Activated naive CD4-positive, alpha-beta T cell treated with anti-CD3 and anti-CD28 coated beads, Interleukin-2, amount 50 U/mL, for 72 hours (primary cell): ENCODE results near the gene DHX15. TPM values are rescaled to one million over a fixed set of nuclear protein-coding genes. Genes with fewer than 3 reads are reported as not detected.
A peak's percentile ranks its signal among the peaks of the same experiment; 100 is the strongest.

Source experiments
- ATAC-seq, 2 donors: fragments of 150-1000 bp; cut with Tn5 transposase; 2 replicates each; pipeline ENCODE4 v1.10.0; 2021; ENCODE audit warnings: mild to moderate bottlenecking in 2 of 2, moderate library complexity in 2 of 2
- DNase-seq, 2 donors: peaks; one replicate each; pipeline ENCODE4 v3.0.0; 2021 to 2022; ENCODE audit warnings: low spot score in 2 of 2
- H3K27ac Mint-ChIP-seq, 2 donors: one replicate each; pipeline ENCODE4 v1.8.0; 2022; ENCODE audit warnings: mild to moderate bottlenecking in 2 of 2, mixed read lengths in 2 of 2
- H3K36me3 Mint-ChIP-seq, 2 donors: one replicate each; pipeline ENCODE4 v1.8.0; 2022; ENCODE audit warnings: mixed read lengths in 2 of 2
- H3K9me3 Mint-ChIP-seq, 2 donors: one replicate each; pipeline ENCODE4 v1.8.0; 2022; ENCODE audit warnings: mixed read lengths in 2 of 2
- total RNA-seq, 2 donors: library from RNA; stranded (reverse); gene quantifications; one replicate each; pipeline ENCODE4 v1.2.3, GENCODE V29; 2022

The DHX15 gene
- total RNA-seq, 2 donors from 2014 or later, result 204 to 221 TPM

DNA sequence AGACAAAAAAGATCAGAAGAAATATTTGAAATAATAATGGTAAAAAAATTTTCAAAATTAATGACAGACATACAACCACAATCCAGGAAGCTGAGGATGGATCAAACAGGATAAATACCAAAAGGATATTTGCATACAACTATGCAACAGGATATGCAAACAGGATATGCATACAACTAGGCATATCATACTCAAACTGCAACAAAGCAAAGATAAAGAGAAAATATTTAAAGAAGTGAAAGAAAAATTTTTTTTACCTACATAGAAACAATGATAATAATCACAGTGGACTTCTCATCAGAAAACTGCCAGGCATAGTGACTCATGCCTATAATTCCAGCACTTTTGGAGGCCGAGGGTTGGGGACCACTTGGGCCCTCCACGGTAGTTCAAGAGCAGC, 11.3 kb upstream of the DHX15 start:
- no peak for DNase-seq
- no peak overlapping the region for H3K27ac Mint-ChIP-seq
- ATAC-seq, result no peak
- H3K36me3 Mint-ChIP-seq, result peaks cover 3 to 14% of the 10 kb centered on the region in 2 donors
- peaks cover 8 to 15% of the 10 kb centered on the region in 2 donors for H3K9me3 Mint-ChIP-seq

DNA sequence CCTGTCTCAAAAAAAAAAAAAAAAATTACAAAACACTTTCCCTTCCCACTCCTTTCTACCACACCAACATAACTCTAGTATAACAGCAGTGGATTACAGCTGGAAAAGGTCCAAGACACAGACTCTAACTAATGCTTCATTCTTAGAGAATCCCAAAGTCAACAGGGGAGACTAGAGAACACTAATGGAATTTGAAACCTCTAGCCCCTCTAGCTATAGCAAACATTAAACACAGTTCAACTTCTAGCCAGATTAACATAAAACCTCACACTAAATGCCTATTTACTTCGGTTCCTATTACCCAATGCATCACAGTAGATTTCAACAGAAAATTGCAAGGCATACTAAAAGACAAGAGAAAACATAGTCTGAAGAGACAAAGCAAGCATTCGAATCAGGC, 10.5 kb upstream of the DHX15 start:
- DNase-seq (no peak), ATAC-seq (no peak)
- no peak overlapping the region for H3K27ac Mint-ChIP-seq
- peaks cover 9 to 16% of the 10 kb centered on the region in 2 donors for H3K9me3 Mint-ChIP-seq
- peaks cover 10 to 21% of the 10 kb centered on the region in 2 donors for H3K36me3 Mint-ChIP-seq

DNA sequence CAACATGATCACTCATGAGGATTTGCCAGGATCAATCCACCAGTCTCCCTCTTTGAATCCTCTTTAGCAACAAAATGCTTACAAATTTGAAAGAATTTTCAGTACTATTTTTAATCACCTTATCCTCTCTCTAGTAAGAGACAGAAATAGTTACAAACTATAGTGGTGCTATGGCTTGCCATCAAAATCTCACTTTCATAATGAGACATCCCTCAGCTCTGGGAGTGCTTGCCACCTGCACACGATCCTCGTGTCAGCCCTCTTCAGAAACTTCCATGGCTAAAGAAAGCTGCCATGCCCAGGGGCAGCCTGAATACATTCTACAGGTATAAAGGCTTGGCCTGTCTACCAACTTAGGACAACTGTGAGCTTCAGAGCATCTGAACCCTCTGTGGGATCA, 5.1 kb upstream of the DHX15 start:
- Mint-ChIP-seq H3K9me3 (peaks cover 9 to 16% of the 10 kb centered on the region in 2 donors), H3K27ac (no peak overlapping the region), H3K36me3 (peaks cover 24 to 25% of the 10 kb centered on the region in 2 donors)
- ATAC-seq (peak; percentile 15 to 79), DNase-seq (no peak)

DNA sequence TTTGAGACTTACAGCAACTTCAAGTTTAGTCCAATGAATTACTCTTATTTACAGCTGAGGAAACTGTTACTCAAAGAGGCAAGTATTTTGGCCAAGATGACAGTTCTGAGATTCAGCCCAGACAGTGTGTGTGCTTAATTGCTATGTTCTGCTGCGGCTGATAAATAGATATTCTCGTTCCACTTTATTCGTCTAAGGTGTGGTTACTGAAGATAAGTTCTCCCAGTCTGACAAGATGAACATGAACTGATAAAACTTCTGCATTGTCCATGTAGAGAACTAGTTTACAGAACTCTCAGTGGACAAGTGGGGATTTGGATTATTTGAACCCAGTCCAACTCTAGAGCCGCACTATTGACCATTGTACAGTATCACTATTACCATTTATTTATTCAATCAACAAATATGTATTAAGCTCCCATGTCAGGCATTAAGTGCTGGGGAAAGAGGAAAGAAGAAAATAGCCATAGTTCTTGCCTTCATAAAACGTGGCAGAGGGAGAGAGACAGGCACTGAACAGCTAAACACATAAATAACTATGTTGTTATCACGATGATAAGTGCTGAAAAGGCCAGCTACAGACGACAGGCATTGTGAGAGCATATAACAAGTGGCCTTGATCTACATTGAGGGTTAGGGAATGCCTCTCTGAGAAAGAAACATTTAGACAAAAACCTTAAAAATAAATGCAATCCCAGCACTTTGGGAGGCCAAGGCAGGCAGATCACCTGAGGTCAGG, 4.0 kb upstream of the DHX15 start:
- H3K27ac Mint-ChIP-seq, result peak overlapping the region in 1 of 2 donors; percentile 74

DNA sequence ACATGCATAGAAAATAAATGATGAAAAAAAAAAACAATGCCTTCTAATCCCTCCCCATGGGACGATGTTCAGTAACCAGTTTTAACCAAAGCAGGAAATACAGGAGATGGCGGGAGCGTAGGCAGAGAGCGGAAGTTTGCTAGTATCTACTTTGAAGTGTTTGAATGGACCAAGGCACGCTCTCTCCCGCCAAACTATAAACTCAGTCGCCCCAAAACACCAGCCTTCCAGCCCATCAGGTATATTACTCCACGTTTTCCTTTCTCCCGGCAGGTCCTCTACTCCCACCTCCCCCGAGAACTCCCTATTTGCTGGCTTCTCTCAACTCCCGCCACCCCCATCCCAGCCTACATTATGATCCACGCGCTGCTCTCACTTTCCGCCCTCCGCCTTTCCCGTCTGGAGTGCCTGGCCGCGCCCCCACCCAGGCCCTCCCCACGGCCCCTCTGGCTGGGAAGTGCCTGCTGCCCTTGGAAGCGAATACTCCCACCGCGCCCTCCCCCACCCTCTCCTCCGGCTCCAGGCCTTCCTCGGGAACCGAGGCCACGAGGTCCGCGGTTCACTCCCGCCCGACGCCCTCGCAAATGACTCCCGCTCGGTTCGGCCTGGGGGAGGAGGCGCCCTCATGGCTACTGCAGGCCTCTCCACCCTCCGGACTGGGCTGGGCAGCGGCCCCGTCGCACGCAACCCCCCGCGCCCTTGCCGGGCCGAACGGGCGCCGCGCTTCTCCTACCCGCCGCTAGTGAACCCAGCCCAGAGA, 723 bp downstream of the DHX15 start:
- no peaks in the 10 kb centered on the region for H3K9me3 Mint-ChIP-seq

More for the DNA sequence above, 4.0 kb upstream of the DHX15 start:
- Mint-ChIP-seq H3K9me3 (peaks cover 9 to 16% of the 10 kb centered on the region in 2 donors), H3K36me3 (peaks cover 28 to 32% of the 10 kb centered on the region in 2 donors)
- ATAC-seq (no peak), DNase-seq (no peak)

DNA sequence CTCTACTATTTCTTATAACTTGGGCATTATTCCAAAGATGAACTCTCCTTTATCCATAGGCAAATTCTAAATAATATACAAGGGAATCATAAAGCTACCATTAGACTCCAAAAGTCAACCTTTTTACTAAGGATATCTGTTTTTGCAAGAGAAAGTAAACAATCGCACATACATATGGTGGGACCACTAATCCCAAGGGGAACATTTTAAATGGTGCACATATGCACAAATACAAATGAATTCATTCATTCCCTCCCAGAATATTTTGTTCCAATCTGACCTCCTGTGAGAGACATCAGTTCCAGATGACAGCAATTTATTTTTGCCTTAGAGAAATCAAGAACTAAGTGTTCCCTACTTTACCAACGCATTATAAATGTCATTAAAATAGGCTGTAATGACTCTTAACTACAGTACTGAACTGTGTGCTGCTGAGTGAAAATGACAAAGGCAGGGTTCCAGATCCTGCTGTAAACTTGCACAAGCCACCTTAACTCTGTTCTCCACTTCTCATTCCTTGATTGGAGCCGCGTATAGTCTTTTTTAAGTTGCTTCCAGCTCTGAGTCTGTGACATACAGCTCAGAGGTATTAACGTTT, 2.0 kb downstream of the DHX15 start:
- H3K36me3 Mint-ChIP-seq, result peaks cover 37 to 47% of the 10 kb centered on the region in 2 donors
- no peak for ATAC-seq
- DNase-seq, result no peak
- H3K9me3 Mint-ChIP-seq, result no peaks in the 10 kb centered on the region
- H3K27ac Mint-ChIP-seq, result peak overlapping the region; percentile 90 to 99

More for the DNA sequence above, 723 bp downstream of the DHX15 start:
- DNase-seq (peak; percentile 44 to 60), ATAC-seq (peak; percentile 25 to 37)
- H3K27ac Mint-ChIP-seq, result peak overlapping the region; percentile 99 to 100
- peaks cover 38 to 39% of the 10 kb centered on the region in 2 donors for H3K36me3 Mint-ChIP-seq

DNA sequence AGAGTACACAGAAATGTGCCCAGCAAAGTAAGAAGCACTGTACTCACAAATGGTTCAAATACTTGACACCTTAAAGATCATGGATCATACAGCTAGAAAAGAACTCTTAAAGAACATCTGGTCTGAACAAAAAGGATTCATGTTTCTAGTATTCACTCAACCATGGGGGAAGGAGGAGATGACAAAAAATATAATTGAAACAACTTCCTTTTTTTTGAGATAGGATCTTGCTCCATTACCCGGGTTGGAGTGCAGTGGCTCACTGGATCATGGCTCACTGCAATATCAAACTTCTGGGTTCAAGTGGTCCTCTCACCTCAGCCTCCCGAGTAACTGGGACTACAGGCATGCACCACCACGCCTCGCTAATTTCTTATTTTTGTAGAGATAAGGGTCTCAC, 6.0 kb downstream of the DHX15 start:
- Mint-ChIP-seq H3K27ac (no peak overlapping the region), H3K9me3 (no peaks in the 10 kb centered on the region), H3K36me3 (peaks cover 53 to 72% of the 10 kb centered on the region in 2 donors)
- no peak for ATAC-seq
- no peak for DNase-seq

DNA sequence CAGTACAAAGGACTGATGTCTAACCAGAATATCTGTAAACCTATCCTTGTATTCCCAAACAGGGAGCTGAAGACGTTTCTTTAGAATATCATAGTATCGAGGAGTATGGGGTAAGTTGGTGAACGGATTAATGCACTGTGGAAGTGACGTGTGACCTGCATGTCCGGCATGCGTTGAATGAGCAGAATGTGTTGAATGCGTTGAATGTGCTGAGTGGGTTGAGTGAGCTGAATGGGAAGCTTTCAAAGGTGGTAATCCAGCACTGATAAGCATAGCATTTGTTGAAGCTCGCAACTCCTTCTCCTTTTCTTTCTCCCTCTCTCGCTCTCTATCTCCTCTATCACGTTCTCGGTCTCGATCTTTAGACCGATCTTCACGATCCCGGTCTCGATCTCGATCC, 8.1 kb downstream of the DHX15 start:
- ATAC-seq (no peak), DNase-seq (no peak)
- peak overlapping the region in 1 of 2 donors; percentile 96 for H3K27ac Mint-ChIP-seq
- H3K36me3 Mint-ChIP-seq, result peaks cover 38 to 59% of the 10 kb centered on the region in 2 donors
- H3K9me3 Mint-ChIP-seq, result no peaks in the 10 kb centered on the region

DNA sequence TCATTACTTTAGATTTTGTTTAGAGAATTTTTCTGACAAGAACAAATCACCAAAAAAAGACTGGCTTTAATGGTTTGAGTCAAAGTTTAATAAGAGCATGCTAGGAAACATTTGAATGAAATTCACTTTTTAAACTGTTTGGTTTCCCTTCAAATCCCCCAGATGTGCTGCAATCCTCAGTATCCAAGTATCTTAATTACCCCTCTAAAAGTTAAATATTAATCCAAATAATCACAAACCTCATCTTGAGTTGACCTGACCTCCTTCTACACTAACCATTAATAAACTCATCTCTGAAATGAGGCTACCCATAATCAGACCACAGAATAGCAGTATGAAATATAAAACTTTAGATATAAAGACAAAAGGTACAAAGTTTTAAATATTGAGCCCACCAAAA, 10.1 kb downstream of the DHX15 start:
- Mint-ChIP-seq H3K9me3 (no peaks in the 10 kb centered on the region), H3K27ac (no peak overlapping the region), H3K36me3 (peaks cover 37 to 71% of the 10 kb centered on the region in 2 donors)
- ATAC-seq (no peak), DNase-seq (no peak)

DNA sequence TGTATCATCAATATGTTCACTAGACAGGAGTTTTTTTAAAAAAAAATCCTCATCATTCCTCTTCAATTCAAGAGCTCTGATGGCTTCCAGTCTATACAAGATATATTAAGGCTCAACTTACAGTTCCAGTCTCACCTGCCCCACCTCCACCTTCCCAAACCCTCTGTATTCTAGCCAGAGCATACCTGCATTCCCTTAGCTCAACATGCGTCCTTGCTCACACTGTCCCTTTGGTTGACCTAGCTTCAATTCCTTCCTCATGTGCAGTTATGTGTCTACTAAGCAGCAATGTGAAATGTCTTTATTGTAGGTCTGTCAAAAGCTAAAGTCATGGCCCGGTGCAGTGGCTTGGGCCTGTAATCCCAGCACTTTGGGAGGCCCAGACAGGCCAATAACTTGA, 10.8 kb downstream of the DHX15 start:
- H3K36me3 Mint-ChIP-seq, result peaks cover 34 to 70% of the 10 kb centered on the region in 2 donors
- no peak for DNase-seq
- no peaks in the 10 kb centered on the region for H3K9me3 Mint-ChIP-seq
- peak overlapping the region in 1 of 2 donors; percentile 70 for H3K27ac Mint-ChIP-seq
- no peak for ATAC-seq

DNA sequence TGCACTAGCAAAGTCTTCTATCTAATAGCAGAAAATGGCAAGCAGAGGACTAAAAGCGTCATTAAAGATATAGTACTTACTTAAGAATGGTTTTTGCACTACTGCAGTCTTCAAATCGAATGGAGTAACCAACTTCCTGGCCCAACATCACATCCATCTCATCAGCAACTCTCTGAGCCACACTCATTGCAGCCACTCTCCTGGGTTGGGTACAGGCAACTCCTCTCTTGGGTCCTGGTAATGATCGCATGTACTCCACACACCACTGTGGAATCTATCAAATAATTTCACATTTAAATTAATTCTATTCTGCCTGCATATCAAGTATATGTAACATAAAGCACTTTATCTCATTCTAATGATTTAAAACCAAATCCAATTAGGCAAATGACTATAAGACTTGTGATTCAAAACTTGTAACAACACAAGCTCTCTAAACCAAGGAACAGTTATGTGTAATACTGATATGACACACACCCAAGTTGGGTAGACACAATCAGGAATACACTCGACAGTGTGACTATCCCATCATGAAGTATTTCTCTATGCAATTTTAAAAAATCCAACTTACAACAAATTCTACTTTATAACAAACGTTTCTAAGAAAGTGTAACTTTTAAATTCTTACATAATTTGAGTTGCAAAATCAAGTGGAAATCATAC, 13.6 kb downstream of the DHX15 start:
- Mint-ChIP-seq H3K9me3 (no peaks in the 10 kb centered on the region), H3K27ac (peak overlapping the region in 1 of 2 donors; percentile 9), H3K36me3 (peaks cover 24 to 75% of the 10 kb centered on the region in 2 donors)
- no peak for DNase-seq
- peak; percentile 62 to 81 for ATAC-seq

DNA sequence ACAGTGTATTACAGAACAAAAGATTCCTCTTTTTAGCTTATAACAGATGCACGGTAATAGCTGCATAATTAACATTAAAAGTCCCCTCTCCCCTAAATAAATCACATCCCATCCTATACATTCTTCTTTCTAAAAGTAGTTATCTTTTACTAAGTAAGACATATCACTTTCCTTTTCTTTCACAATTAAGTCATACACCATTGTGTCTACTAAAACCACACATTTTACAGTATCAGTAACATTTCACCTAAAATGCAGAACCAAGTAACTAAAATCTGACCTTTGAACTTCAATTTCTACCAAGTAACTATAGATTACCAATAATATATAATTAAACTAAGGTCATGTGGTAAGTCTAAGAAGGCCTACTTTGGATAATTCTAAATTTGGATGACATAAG, 14.2 kb downstream of the DHX15 start:
- H3K27ac Mint-ChIP-seq, result no peak overlapping the region
- H3K9me3 Mint-ChIP-seq, result no peaks in the 10 kb centered on the region
- DNase-seq (no peak), ATAC-seq (peak in 1 of 2 donors; percentile 41)
- H3K36me3 Mint-ChIP-seq, result peaks cover 18 to 75% of the 10 kb centered on the region in 2 donors

DNA sequence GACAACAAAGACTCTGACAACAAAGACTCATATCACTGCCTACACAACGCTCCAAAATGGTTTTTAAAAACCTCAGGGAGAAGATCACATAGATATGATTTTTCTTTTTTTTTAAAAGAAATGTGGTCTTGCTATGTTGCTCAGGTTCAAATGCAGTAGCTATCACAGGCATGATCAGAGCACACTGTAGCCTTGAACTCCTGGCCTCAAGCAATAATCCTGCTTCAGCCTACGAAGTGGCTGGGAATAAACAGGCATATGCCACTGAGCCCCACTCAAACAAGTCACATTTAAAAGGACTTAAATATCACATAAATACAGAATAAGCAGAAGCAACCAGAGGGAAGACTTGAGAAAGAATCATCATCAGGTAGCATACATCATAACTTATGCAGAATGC, 14.7 kb downstream of the DHX15 start:
- H3K9me3 Mint-ChIP-seq, result no peaks in the 10 kb centered on the region
- DNase-seq (no peak), ATAC-seq (no peak)
- peak overlapping the region in 1 of 2 donors; percentile 65 for H3K27ac Mint-ChIP-seq
- H3K36me3 Mint-ChIP-seq, result peaks cover 19 to 76% of the 10 kb centered on the region in 2 donors

DNA sequence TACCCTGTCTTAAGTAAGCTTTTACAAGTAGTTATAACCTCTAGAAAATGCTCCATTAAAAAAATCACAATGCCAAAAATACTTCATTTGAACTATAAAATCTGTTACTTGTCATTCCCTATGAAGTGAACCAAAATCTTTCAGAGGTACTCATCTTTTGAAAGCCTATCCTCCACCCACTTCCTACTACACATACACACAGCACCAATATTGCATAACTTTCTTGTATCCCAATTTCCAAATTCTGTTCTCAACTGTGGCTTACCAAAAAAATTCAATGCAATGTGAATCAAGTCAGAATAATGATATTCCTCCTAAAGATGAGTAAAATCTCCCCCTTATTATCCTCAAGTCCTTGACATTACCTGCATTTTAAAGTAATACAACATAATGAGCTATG, 15.9 kb downstream of the DHX15 start:
- peaks cover 15 to 77% of the 10 kb centered on the region in 2 donors for H3K36me3 Mint-ChIP-seq
- no peaks in the 10 kb centered on the region for H3K9me3 Mint-ChIP-seq
- ATAC-seq, result no peak
- H3K27ac Mint-ChIP-seq, result peak overlapping the region in 1 of 2 donors; percentile 17
- DNase-seq, result no peak

DNA sequence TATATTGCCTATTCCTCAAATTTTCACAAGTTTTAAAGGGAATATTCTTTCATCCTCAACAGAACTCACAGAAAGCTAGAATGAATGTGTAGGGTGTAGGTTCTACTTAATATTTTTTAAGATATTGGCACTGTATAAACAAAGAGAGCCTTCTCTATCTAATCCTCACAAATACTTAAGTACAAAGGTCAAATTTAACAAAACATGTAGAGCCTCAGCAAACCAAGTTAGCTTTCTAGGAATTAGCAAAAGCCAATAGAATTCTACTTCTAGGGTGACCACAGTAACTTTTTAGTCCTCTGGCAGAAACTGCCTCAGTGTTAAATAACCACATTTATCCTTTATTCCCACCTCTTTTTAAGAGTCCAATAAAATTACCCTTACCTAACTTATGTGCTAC, 19.3 kb downstream of the DHX15 start:
- Mint-ChIP-seq H3K27ac (no peak overlapping the region), H3K9me3 (peaks cover 0 to 4% of the 10 kb centered on the region in 2 donors), H3K36me3 (peaks cover 16 to 81% of the 10 kb centered on the region in 2 donors)
- DNase-seq (no peak), ATAC-seq (no peak)

DNA sequence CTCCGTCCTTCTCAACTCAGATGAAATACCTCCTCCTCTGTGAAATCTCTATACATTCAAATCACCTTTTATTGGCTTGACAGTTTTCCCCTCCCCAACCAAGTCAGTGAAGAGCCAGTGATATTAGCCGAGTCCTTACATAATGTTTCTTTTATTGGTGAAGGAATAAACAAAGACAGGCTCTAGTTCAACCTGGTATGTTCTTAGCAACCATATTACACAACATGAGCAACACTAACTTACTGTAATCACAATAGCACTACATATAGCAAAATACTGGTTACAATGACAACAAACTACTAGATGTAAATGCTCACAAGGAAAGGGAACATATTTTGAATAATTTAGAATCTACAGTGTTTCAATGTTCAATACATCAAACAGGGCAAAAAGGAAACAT, 19.9 kb downstream of the DHX15 start:
- ATAC-seq (no peak), DNase-seq (no peak)
- Mint-ChIP-seq H3K27ac (no peak overlapping the region), H3K36me3 (peaks cover 16 to 76% of the 10 kb centered on the region in 2 donors), H3K9me3 (peaks cover 0 to 4% of the 10 kb centered on the region in 2 donors)
